Lung (tissue), 12 donors: ENCODE measurements around the gene TMPRSS11B. TPM values are rescaled to one million over a fixed set of nuclear protein-coding genes. Genes with fewer than 3 reads are reported as not detected.
A peak's percentile ranks its signal among the peaks of the same experiment; 100 is the strongest.
"Not testable (repeated sequence)": the region's sequence is repeated elsewhere in the genome, so short reads cannot be mapped to it uniquely, and the experiment has no call there.

ENCODE experiments used
- ATAC-seq: fragments of 200-7000 bp; cut with Tn5 transposase; one replicate; pipeline ENCODE4 v1.9.1; 2020; ENCODE audit warnings: moderate number of reproducible peaks; ENCODE audit not compliant: insufficient read depth, low FRiP score
- DNase-seq, 3 donors: peaks; one replicate each; pipeline ENCODE4 v3.0.0-alpha.2; 2013 to 2017
- H3K27ac ChIP-seq, 2 donors: one replicate each; pipeline ENCODE4 v1.5.1; 2013; ENCODE audit warnings: mild to moderate bottlenecking in 2 of 2, moderate library complexity in 2 of 2, control low read depth in 1 of 2, inconsistent platforms in 1 of 2, low read depth in 1 of 2, low read length in 1 of 2
- H3K27me3 ChIP-seq, 3 donors: one replicate each; pipeline ENCODE4 v1.5.1; 2013; ENCODE audit warnings: low read length in 2 of 3; ENCODE audit not compliant: control insufficient read depth in 3 of 3, insufficient read depth in 3 of 3
- H3K36me3 ChIP-seq, 4 donors: one replicate each; pipeline ENCODE4 v1.5.1; 2013; ENCODE audit warnings: low read length in 4 of 4, mild to moderate bottlenecking in 1 of 4, moderate library complexity in 1 of 4; ENCODE audit not compliant: control insufficient read depth in 4 of 4, insufficient read depth in 4 of 4
- H3K4me1 ChIP-seq, 5 donors: one replicate each; pipeline ENCODE4 v1.5.1; 2013; ENCODE audit warnings: low read length in 5 of 5, mild to moderate bottlenecking in 2 of 5, moderate library complexity in 1 of 5; ENCODE audit not compliant: control insufficient read depth in 5 of 5, insufficient read depth in 5 of 5
- H3K4me3 ChIP-seq: one replicate; pipeline ENCODE4 v1.5.1; 2013; ENCODE audit warnings: mild to moderate bottlenecking, control low read depth, moderate library complexity
- H3K9ac ChIP-seq, 2 donors: one replicate each; pipeline ENCODE4 v1.5.1; 2013; ENCODE audit warnings: low read length in 2 of 2, control low read depth in 1 of 2; ENCODE audit not compliant: insufficient read depth in 1 of 2
- H3K9me3 ChIP-seq, 4 donors: one replicate each; pipeline ENCODE4 v1.5.1; 2013; ENCODE audit warnings: low read length in 3 of 4, mild to moderate bottlenecking in 1 of 4, moderate library complexity in 1 of 4; ENCODE audit not compliant: control insufficient read depth in 4 of 4, insufficient read depth in 3 of 4
- WGBS, 2 donors: extraction: QIAGEN DNeasy Blood & Tissue Kit; methylation state at CpG; one replicate each; pipeline ENCODE4 v1.1.7; 2013; 5-methylcytosine and 5-hydroxymethylcytosine counted together
- polyA plus RNA-seq, 2 donors: library from polyadenylated mRNA; stranded (reverse); fragments of 200-250 nt; gene quantifications; one replicate each; pipeline ENCODE4 v1.2.1, GENCODE V29; 2013
- total RNA-seq, 2 donors: library from RNA; depleted of rRNA in 1 of 2; stranded (reverse); fragments of >200 nt in 1 of 2; gene quantifications; one replicate each; pipeline ENCODE4 v1.2.1, GENCODE V29; 2014 to 2021
- TF ChIP-seq, protein P1 (sequence below): IDR thresholded peaks from 2 replicates; pipeline ENCODE4 v1.5.1; 2012; ENCODE audit warnings: mild to moderate bottlenecking; ENCODE audit errors: control extremely low read depth, extremely low read depth
- donor health status: control.
- donor health status: control.
- donor health status: Bipolar disorder and iron deficiency.
- donor health status: healthy.
- donor health status: DM: yes; HTN: yes; CAD: no.

The TMPRSS11B gene
- total and polyA plus RNA-seq, 4 donors, result 0.10 to 0.20 TPM; not detected in 2

DNA sequence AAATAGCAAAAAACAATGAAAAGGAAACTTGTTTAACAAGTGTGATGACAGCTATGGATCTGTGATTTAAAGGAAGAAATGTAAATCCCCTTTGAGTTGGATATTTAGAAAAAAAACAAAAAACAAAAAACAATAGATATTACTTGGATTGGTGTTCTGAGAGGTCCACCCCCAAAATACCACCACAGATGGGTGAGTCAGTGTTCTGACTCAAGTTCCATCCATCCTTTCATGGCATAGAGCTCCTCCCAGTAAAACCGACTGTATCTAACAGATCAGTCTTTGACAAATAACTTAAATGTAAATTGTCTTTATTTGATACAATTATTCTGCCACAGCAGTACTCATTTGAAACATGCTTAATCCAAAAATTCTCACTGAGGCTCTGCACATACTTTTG lies 27.4 kb downstream of the TMPRSS11B start:
- Histone ChIP-seq H3K9ac (no peak overlapping the region), H3K4me3 (no peak overlapping the region), H3K36me3 (no peaks in the 10 kb centered on the region), H3K27ac (no peak overlapping the region), H3K4me1 (no peaks in the 10 kb centered on the region), H3K9me3 (no peaks in the 10 kb centered on the region), H3K27me3 (no peaks in the 10 kb centered on the region)
- DNase-seq (no peak), ATAC-seq (no peak)
- WGBS, 2 donors, result 30 to 34% methylated on average over 1 of the region's 1 CpG
- TF ChIP-seq, protein P1, sequence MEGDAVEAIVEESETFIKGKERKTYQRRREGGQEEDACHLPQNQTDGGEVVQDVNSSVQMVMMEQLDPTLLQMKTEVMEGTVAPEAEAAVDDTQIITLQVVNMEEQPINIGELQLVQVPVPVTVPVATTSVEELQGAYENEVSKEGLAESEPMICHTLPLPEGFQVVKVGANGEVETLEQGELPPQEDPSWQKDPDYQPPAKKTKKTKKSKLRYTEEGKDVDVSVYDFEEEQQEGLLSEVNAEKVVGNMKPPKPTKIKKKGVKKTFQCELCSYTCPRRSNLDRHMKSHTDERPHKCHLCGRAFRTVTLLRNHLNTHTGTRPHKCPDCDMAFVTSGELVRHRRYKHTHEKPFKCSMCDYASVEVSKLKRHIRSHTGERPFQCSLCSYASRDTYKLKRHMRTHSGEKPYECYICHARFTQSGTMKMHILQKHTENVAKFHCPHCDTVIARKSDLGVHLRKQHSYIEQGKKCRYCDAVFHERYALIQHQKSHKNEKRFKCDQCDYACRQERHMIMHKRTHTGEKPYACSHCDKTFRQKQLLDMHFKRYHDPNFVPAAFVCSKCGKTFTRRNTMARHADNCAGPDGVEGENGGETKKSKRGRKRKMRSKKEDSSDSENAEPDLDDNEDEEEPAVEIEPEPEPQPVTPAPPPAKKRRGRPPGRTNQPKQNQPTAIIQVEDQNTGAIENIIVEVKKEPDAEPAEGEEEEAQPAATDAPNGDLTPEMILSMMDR, result no peak

- H3K9ac ChIP-seq, result no peak overlapping the region
- H3K36me3 ChIP-seq, result no peaks in the 10 kb centered on the region
- TF ChIP-seq, protein P1, result no peak
- H3K27ac ChIP-seq, result no peak overlapping the region
- ATAC-seq, result no peak
- H3K27me3 ChIP-seq, result no peaks in the 10 kb centered on the region
- no peaks in the 10 kb centered on the region for H3K4me1 ChIP-seq
- no peaks in the 10 kb centered on the region for H3K9me3 ChIP-seq
- no peak for DNase-seq
- H3K4me3 ChIP-seq, result no peak overlapping the region
These were observed 29.0 kb downstream of the TMPRSS11B start for GRCh38 chr4:68216501-68216900.

- DNase-seq (peak in 1 of 3 donors; percentile 1), ATAC-seq (no peak)
- Histone ChIP-seq H3K27ac (no peak overlapping the region), H3K4me3 (no peak overlapping the region), H3K36me3 (no peaks in the 10 kb centered on the region), H3K9me3 (peaks cover 0 to 6% (median 2%) of the 10 kb centered on the region in 4 donors), H3K4me1 (no peaks in the 10 kb centered on the region), H3K27me3 (no peaks in the 10 kb centered on the region), H3K9ac (no peak overlapping the region)
- TF ChIP-seq, protein P1, result no peak
- 90 to 98% methylated on average over 1 of the region's 1 CpG for WGBS, 2 donors
These were observed 36.5 kb downstream of the TMPRSS11B start for GRCh38 chr4:68209003-68209402.

DNA sequence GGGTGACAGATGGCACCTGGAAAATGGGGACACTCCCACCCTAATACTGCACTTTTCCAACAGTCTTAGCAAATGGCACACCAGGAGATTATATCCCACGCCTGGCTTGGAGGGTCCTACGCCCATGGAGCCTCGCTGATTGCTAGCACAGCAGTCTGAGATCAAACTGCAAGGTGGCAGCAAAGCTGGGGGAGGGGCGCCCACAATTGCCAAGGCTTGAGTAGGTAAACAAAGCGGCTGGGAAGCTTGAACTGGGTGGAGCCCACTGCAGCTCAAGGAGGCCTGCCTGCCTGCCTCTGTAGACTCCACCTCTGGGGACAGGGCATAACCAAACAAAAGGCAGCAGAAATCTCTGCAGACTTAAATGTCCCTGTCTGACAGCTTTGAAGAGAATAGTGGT lies 51.2 kb downstream of the TMPRSS11B start:
- not testable (repeated sequence) for H3K27ac ChIP-seq, H3K9me3 ChIP-seq, H3K36me3 ChIP-seq, ATAC-seq, DNase-seq, H3K4me3 ChIP-seq, H3K9ac ChIP-seq, H3K4me1 ChIP-seq, H3K27me3 ChIP-seq
- 90 to 94% methylated on average over 5 of the region's 5 CpGs for WGBS, 2 donors
